ENCODE measurements around the gene PTPRM. TPM values are rescaled to one million over a fixed set of nuclear protein-coding genes. Genes with fewer than 3 reads are reported as not detected.

PTPRM gene
- total RNA-seq, 1 donor: 84.7 TPM

GRCh38 chr18:7728297-7728696, 161.2 kb downstream of the PTPRM start:
- no peaks in the 10 kb centered on the region for H3K4me1 ChIP-seq (ENCODE audit: insufficient read depth, low read length)
- H3K9me3 ChIP-seq (ENCODE audit: low read depth, low read length): no peaks in the 10 kb centered on the region
- H2AFZ ChIP-seq (ENCODE audit: low read length): no peak overlapping the region
- H4K20me1 ChIP-seq (ENCODE audit: insufficient read depth, low read length): peaks cover 2% of the 10 kb centered on the region
- H3K79me2 ChIP-seq (ENCODE audit: insufficient read depth, low read length): no peaks in the 10 kb centered on the region
- H3K4me3 ChIP-seq (ENCODE audit: insufficient read depth, low read length): no peak overlapping the region
- H3K27me3 ChIP-seq (ENCODE audit: insufficient read depth, low read length): no peaks in the 10 kb centered on the region
- no peak for DNase-seq (ENCODE audit: insufficient read length, low spot score, missing footprints)
- TF ChIP-seq CTCF (IDR thresholded peaks at IDR 0.05; ENCODE audit: extremely low read depth, low read depth, low read length): no peak
- H3K4me2 ChIP-seq (ENCODE audit: insufficient read depth, low read length): no peak overlapping the region
- H3K36me3 ChIP-seq (ENCODE audit: insufficient read depth, low read length): no peaks in the 10 kb centered on the region
- H3K27ac ChIP-seq (ENCODE audit: low read depth, low read length): no peak overlapping the region

- no peak for TF ChIP-seq CTCF (IDR thresholded peaks at IDR 0.05; ENCODE audit: extremely low read depth, low read depth, low read length)
- DNase-seq (ENCODE audit: insufficient read length, low spot score, missing footprints): no peak
- no peak overlapping the region for H3K4me2 ChIP-seq (ENCODE audit: insufficient read depth, low read length)
These were observed 162.8 kb downstream of the PTPRM start for GRCh38 chr18:7729868-7730267.

GRCh38 chr18:7730682-7731081, 163.6 kb downstream of the PTPRM start:
- TF ChIP-seq CTCF (IDR thresholded peaks at IDR 0.05; ENCODE audit: extremely low read depth, low read depth, low read length): no peak
- Histone ChIP-seq H3K27me3 (ENCODE audit: insufficient read depth, low read length) (no peaks in the 10 kb centered on the region), H3K79me2 (ENCODE audit: insufficient read depth, low read length) (no peaks in the 10 kb centered on the region), H3K27ac (ENCODE audit: low read depth, low read length) (no peak overlapping the region), H2AFZ (ENCODE audit: low read length) (no peak overlapping the region), H3K4me2 (ENCODE audit: insufficient read depth, low read length) (no peak overlapping the region), H3K9me3 (ENCODE audit: low read depth, low read length) (no peaks in the 10 kb centered on the region), H4K20me1 (ENCODE audit: insufficient read depth, low read length) (peaks cover 3% of the 10 kb centered on the region), H3K4me1 (ENCODE audit: insufficient read depth, low read length) (no peaks in the 10 kb centered on the region), H3K4me3 (ENCODE audit: insufficient read depth, low read length) (no peak overlapping the region), H3K36me3 (ENCODE audit: insufficient read depth, low read length) (no peaks in the 10 kb centered on the region)
- no peak for DNase-seq (ENCODE audit: insufficient read length, low spot score, missing footprints)

More at GRCh38 chr18:7729868-7730267, 162.8 kb downstream of the PTPRM start:
- no peaks in the 10 kb centered on the region for H3K9me3 ChIP-seq (ENCODE audit: low read depth, low read length)
- no peak overlapping the region for H3K4me3 ChIP-seq (ENCODE audit: insufficient read depth, low read length)
- H3K4me1 ChIP-seq (ENCODE audit: insufficient read depth, low read length): no peaks in the 10 kb centered on the region
- no peak overlapping the region for H3K27ac ChIP-seq (ENCODE audit: low read depth, low read length)
- H4K20me1 ChIP-seq (ENCODE audit: insufficient read depth, low read length): peaks cover 3% of the 10 kb centered on the region
- no peaks in the 10 kb centered on the region for H3K36me3 ChIP-seq (ENCODE audit: insufficient read depth, low read length)
- H3K79me2 ChIP-seq (ENCODE audit: insufficient read depth, low read length): no peaks in the 10 kb centered on the region
- H2AFZ ChIP-seq (ENCODE audit: low read length): no peak overlapping the region
- no peaks in the 10 kb centered on the region for H3K27me3 ChIP-seq (ENCODE audit: insufficient read depth, low read length)

- Histone ChIP-seq H3K36me3 (ENCODE audit: insufficient read depth, low read length) (no peaks in the 10 kb centered on the region), H3K27ac (ENCODE audit: low read depth, low read length) (no peak overlapping the region), H3K4me3 (ENCODE audit: insufficient read depth, low read length) (no peak overlapping the region), H4K20me1 (ENCODE audit: insufficient read depth, low read length) (peaks cover 3% of the 10 kb centered on the region), H3K4me2 (ENCODE audit: insufficient read depth, low read length) (no peak overlapping the region), H3K79me2 (ENCODE audit: insufficient read depth, low read length) (no peaks in the 10 kb centered on the region), H2AFZ (ENCODE audit: low read length) (no peak overlapping the region), H3K27me3 (ENCODE audit: insufficient read depth, low read length) (no peaks in the 10 kb centered on the region), H3K4me1 (ENCODE audit: insufficient read depth, low read length) (no peaks in the 10 kb centered on the region), H3K9me3 (ENCODE audit: low read depth, low read length) (no peaks in the 10 kb centered on the region)
- TF ChIP-seq CTCF (IDR thresholded peaks at IDR 0.05; ENCODE audit: extremely low read depth, low read depth, low read length): no peak
- DNase-seq (ENCODE audit: insufficient read length, low spot score, missing footprints): no peak
These were observed 166.5 kb downstream of the PTPRM start for GRCh38 chr18:7733642-7734041.

Data from osteoblast (primary cell).